Nephron progenitor cell (in vitro differentiated cells): ENCODE data around the gene SLC4A2.
"Not testable (repeated sequence)": the region's sequence is repeated elsewhere in the genome, so short reads cannot be mapped to it uniquely, and the experiment has no call there.

Source experiments
- DNase-seq: peaks from one replicate; pipeline ENCODE4 v3.0.0; 2021
- H3K27ac Mint-ChIP-seq: 2 replicates; pipeline ENCODE4 v1.8.0; 2021; ENCODE audit warnings: mild to moderate bottlenecking, moderate library complexity, mixed read lengths
- H3K27me3 Mint-ChIP-seq: 2 replicates; pipeline ENCODE4 v1.8.0; 2021; ENCODE audit warnings: mild to moderate bottlenecking, low read depth, mixed read lengths; ENCODE audit not compliant: poor library complexity
- H3K36me3 Mint-ChIP-seq: 2 replicates; pipeline ENCODE4 v1.8.0; 2021; ENCODE audit warnings: low read depth, mixed read lengths
- H3K4me1 Mint-ChIP-seq: 2 replicates; pipeline ENCODE4 v1.8.0; 2021; ENCODE audit warnings: mixed read lengths
- H3K4me3 Mint-ChIP-seq: 2 replicates; pipeline ENCODE4 v1.8.0; 2021; ENCODE audit warnings: mild to moderate bottlenecking, moderate library complexity, mixed read lengths
- H3K9me3 Mint-ChIP-seq: 2 replicates; pipeline ENCODE4 v1.8.0; 2021; ENCODE audit warnings: mild to moderate bottlenecking, moderate library complexity, mixed read lengths
- TF ChIP-seq, protein P1 (sequence below): fragments of 200-600 bp; sonication (generic); IDR thresholded peaks from 2 replicates; pipeline ENCODE4 v1.5.0; 2021; ENCODE audit warnings: antibody characterized with exemption

The SLC4A2 gene

DNA sequence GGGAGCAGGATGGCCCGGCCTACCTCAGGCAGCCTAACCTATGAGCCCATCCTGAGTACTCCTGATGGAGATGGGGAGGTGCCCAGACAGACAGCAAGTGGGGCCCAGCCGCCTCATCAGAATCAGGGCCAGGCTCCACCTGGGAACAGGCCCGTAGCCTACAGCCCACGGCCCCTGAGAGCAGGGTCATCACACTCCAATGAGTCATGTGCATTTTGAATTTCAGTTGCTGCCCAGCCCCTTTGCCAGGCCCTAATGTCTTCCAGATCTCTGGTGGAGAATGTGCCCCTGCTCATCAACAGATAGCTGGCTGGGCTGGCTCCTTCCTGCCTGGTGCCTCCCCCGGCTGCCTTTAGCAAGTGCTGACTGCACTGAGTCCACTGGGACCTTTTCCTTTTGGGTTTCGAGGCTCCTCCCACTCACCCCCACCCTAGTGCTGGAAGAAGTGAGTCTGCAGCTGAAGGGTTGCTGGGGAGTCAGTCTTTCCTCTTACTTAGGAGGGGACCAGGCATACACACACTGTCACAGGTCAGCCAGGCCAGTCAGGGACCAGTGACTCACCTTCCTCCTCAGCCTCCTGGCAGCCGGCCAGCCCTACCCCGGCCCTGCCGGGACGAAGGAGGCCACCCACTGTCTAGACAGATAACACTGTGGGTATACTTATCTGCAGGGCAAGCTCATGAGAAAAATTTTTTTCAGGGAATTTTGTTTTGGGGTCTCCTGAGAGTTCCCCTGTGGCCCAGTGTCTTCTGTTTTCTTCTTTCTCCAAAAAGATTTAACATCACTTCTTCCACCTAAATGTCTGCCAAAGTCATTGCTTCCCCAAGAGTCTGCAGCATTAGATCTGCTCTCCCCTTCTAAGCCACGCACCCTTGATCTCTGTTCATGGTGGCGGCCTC, 20.2 kb upstream of the SLC4A2 start:
- TF ChIP-seq, protein P1, sequence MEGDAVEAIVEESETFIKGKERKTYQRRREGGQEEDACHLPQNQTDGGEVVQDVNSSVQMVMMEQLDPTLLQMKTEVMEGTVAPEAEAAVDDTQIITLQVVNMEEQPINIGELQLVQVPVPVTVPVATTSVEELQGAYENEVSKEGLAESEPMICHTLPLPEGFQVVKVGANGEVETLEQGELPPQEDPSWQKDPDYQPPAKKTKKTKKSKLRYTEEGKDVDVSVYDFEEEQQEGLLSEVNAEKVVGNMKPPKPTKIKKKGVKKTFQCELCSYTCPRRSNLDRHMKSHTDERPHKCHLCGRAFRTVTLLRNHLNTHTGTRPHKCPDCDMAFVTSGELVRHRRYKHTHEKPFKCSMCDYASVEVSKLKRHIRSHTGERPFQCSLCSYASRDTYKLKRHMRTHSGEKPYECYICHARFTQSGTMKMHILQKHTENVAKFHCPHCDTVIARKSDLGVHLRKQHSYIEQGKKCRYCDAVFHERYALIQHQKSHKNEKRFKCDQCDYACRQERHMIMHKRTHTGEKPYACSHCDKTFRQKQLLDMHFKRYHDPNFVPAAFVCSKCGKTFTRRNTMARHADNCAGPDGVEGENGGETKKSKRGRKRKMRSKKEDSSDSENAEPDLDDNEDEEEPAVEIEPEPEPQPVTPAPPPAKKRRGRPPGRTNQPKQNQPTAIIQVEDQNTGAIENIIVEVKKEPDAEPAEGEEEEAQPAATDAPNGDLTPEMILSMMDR = no peak
- H3K9me3 Mint-ChIP-seq = no peaks in the 10 kb centered on the region
- no peak overlapping the region for H3K4me3 Mint-ChIP-seq
- peaks cover 8% of the 10 kb centered on the region for H3K27me3 Mint-ChIP-seq
- H3K36me3 Mint-ChIP-seq = no peaks in the 10 kb centered on the region
- H3K4me1 Mint-ChIP-seq = peaks cover 17% of the 10 kb centered on the region
- peak overlapping the region; percentile 88 for H3K27ac Mint-ChIP-seq
- peak; percentile 28 for DNase-seq

DNA sequence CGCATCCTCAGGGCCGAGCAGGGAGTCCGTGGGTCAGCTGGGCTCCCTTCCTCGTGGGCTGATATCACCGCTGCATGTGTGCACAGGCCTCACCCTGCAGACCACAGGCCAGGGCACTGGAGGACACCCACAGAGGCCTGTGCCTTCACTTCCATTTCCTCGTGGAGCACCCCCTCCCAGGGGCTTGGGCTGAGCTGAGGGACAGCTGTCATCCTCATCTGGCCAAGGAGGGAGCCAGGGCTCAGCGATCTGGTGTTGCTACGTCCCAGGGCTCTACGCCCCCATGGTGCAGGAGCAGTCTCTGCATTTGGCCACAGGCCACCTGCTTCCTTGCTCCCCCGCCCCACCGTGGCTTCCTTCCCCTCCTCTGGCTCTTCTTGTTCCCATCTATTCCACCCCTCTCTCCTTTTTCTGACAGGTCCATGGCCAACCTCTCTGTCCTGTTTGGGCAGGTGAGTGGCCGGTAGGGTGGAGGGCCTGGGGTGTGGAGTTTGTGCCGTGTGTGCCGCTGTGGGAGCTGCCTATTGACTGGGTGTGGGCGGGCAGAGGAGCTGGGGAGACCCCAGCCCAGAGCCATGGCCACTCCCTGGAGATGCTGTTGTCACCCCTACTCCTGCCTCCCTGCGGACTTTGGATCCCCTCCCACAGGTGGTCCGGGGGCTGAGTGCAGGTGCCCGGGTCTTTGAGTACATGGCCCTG, 19.4 kb upstream of the SLC4A2 start:
- Mint-ChIP-seq H3K9me3 (no peaks in the 10 kb centered on the region), H3K27me3 (peaks cover 8% of the 10 kb centered on the region), H3K36me3 (no peaks in the 10 kb centered on the region), H3K4me3 (no peak overlapping the region), H3K27ac (peak overlapping the region; percentile 64), H3K4me1 (peaks cover 17% of the 10 kb centered on the region)
- TF ChIP-seq, protein P1 = no peak
- no peak for DNase-seq

DNA sequence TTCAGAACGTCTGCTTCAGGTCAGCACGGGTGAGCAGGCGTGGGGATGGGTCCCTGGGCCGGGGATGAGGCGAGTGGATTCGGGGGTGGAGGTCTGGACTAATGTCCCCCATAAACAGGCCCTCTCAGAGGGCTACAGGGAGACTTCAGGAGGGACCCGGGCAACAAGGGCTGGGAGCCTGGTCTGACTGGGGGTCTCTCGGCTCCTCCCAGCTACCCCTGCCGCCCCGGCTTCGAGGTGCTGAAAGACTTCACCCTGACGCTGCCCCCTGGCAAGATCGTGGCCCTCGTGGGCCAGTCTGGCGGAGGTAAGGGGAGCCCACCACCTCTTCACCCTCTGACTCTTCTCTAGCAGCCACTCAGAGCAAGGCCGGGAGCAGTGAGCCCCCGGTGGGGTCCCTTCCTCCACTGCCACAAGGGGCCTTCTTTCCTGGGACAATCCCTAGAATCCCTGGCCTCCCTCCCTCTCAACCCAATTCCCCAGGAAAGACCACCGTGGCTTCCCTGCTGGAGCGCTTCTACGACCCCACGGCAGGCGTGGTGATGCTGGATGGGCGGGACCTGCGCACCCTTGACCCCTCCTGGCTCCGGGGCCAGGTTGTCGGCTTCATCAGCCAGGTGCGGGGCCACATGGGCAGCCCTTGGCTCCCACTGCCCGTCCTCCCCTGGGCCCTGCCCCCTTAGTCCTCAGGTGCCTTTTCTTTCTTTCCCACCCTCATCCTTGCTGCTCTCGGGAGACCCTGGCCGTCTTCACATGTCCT, 18.6 kb upstream of the SLC4A2 start:
- Mint-ChIP-seq H3K4me3 (no peak overlapping the region), H3K4me1 (peaks cover 17% of the 10 kb centered on the region), H3K27me3 (peaks cover 8% of the 10 kb centered on the region), H3K27ac (no peak overlapping the region), H3K9me3 (no peaks in the 10 kb centered on the region), H3K36me3 (no peaks in the 10 kb centered on the region)
- TF ChIP-seq, protein P1 = no peak
- DNase-seq = no peak

DNA sequence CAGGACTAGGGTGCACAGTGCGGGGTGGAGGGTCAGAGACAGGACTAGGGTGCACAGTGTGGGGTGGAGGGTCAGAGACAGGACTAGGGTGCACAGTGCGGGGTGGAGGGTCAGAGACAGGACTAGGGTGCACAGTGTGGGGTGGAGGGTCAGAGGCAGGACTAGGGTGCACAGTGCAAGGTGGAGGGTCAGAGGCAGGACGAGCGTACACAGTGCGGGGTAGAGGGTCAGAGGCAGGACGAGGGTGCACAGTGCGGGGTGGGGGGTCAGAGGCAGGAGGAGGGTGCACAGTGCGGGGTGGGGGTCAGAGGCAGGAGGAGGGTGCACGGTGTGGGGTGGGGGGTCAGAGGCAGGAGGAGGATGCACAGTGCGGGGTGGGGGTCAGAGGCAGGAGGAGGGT, 15.9 kb upstream of the SLC4A2 start:
- H3K4me3 Mint-ChIP-seq, H3K36me3 Mint-ChIP-seq: not testable (repeated sequence)

DNA sequence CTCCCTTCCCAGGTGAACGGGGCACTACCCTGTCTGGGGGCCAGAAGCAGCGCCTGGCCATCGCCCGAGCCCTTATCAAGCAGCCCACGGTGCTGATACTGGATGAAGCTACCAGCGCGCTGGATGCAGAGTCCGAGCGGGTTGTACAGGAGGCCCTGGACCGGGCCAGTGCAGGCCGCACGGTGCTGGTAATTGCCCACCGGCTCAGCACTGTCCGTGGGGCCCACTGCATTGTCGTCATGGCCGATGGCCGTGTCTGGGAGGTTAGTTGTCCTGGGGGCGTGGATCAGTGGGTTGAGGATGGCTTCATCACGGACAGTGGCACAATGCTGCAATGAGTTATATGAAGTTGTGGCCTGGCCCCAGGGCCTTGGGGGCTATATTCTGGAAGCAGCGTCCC, 15.4 kb upstream of the SLC4A2 start:
- H3K27me3 Mint-ChIP-seq = peaks cover 20% of the 10 kb centered on the region
- H3K36me3 Mint-ChIP-seq = no peaks in the 10 kb centered on the region
- TF ChIP-seq, protein P1 = no peak
- no peak overlapping the region for H3K27ac Mint-ChIP-seq
- no peak for DNase-seq
- H3K4me1 Mint-ChIP-seq = peaks cover 31% of the 10 kb centered on the region
- no peaks in the 10 kb centered on the region for H3K9me3 Mint-ChIP-seq
- no peak overlapping the region for H3K4me3 Mint-ChIP-seq

More for the DNA sequence above, 15.9 kb upstream of the SLC4A2 start:
- H3K27me3 Mint-ChIP-seq = peaks cover 19% of the 10 kb centered on the region
- H3K27ac Mint-ChIP-seq, H3K9me3 Mint-ChIP-seq, DNase-seq: not testable (repeated sequence)
- peaks cover 32% of the 10 kb centered on the region for H3K4me1 Mint-ChIP-seq

DNA sequence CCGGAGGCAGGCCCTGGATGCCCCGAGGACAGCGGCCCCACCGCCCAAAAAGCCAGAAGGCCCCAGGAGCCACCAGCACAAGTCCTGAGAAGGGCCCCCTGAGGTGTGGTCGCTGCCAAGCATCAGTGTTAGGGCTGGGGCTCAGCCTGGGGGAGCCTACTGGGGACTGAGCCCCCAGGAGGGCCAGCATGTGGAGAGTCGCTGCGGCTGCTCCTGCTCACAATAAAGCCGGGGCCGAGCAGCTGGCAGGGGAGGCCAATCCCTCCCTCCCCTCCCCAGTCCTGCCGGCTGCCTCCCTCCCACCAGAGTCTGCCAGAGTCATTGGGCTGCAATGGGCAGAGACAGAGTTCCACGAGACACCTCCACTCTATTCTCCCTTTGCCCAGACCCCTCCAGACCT, 14.1 kb upstream of the SLC4A2 start:
- no peak overlapping the region for H3K27ac Mint-ChIP-seq
- no peak overlapping the region for H3K4me3 Mint-ChIP-seq
- TF ChIP-seq, protein P1 = no peak
- H3K36me3 Mint-ChIP-seq = no peaks in the 10 kb centered on the region
- no peak for DNase-seq
- peaks cover 19% of the 10 kb centered on the region for H3K4me1 Mint-ChIP-seq
- peaks cover 33% of the 10 kb centered on the region for H3K27me3 Mint-ChIP-seq
- no peaks in the 10 kb centered on the region for H3K9me3 Mint-ChIP-seq
